Ovary (tissue), 9 donors: Measurements from ENCODE around the gene TMEM198. TPM values are rescaled to one million over a fixed set of nuclear protein-coding genes. Genes with fewer than 3 reads are reported as not detected.

Source experiments
- DNase-seq, 5 donors: peaks; one replicate each; pipeline ENCODE4 v3.0.0-alpha.2; 2019 to 2020
- H3K27ac ChIP-seq, 2 donors: fragments of 200-600 bp; one replicate each; pipeline versions ENCODE4 v1.5.1 to v1.8.0; 2019 to 2022
- H3K27me3 ChIP-seq: fragments of 200-600 bp; one replicate; pipeline ENCODE4 v1.8.0; 2022
- H3K36me3 ChIP-seq: fragments of 200-600 bp; sonication (generic); one replicate; pipeline ENCODE4 v1.5.1; 2019
- H3K4me1 ChIP-seq: one replicate; pipeline ENCODE4 v1.8.1; 2013; ENCODE audit warnings: mild to moderate bottlenecking, moderate library complexity; ENCODE audit not compliant: insufficient read depth
- H3K4me3 ChIP-seq: fragments of 200-600 bp; sonication (generic); one replicate; pipeline ENCODE4 v1.5.1; 2017
- H3K9me3 ChIP-seq, 2 donors: fragments of 200-600 bp in 1 of 2; sonication (generic) in 1 of 2; one replicate each; pipeline versions ENCODE4 v1.5.1 to v1.8.1; 2013 to 2019; ENCODE audit warnings: mild to moderate bottlenecking in 1 of 2, moderate library complexity in 1 of 2
- EP300 ChIP-seq: sonication (generic); formaldehyde crosslinking; IDR thresholded peaks from one replicate; pipeline ENCODE4 v1.6.1; 2017; ENCODE audit warnings: antibody characterized with exemption
- POLR2A ChIP-seq: fragments of 450-650 bp; IDR thresholded peaks from one replicate; pipeline ENCODE4 v1.6.1; 2017; ENCODE audit warnings: antibody characterized with exemption, mild to moderate bottlenecking, moderate library complexity
- WGBS, 3 donors: extraction: QIAGEN DNeasy Blood & Tissue Kit in 1 of 3; methylation state at CpG; one replicate each; pipeline versions ENCODE4 v1.1.5 to v1.1.7; 2013 to 2017; 5-methylcytosine and 5-hydroxymethylcytosine counted together
- intact Hi-C, 4 donors: fragments of 100-400 bp; cut with DNase I; formaldehyde crosslinking; loops; one replicate each; pipeline versions ENCODE4 v1.11.0 to v1.15.1; 2022 to 2023
- polyA plus RNA-seq, 2 donors: library from polyadenylated mRNA; stranded (reverse); fragments of 200-250 nt in 1 of 2; fragments of 350-450 nt in 1 of 2; fragmentation: Illumina TruSeq in 1 of 2; extraction: RNeasy Lipid Tissue Mini Kit (QIAGEN cat#74804) in 1 of 2; gene quantifications; one replicate each; pipeline ENCODE4 v1.2.3, GENCODE V29; 2013 to 2014
- total RNA-seq, 7 donors: library from RNA; depleted of rRNA in 2 of 7; stranded (reverse); fragments of >200 nt in 2 of 7; fragmentation: NEBNext Ultra II Directional in 3 of 7; extraction: Animal tissue kit (Norgen Biotek cat#: 25700) in 3 of 7; gene quantifications; one replicate each; pipeline versions ENCODE4 v1.1.0 to v1.2.4, GENCODE V29; 2016 to 2023
- TF ChIP-seq, protein P1 (sequence below), 3 donors: fragments of 450-650 bp in 2 of 3; fragments of 200-600 bp in 1 of 3; IDR thresholded peaks; one replicate each; pipeline versions ENCODE4 v1.5.1 to v1.8.0; 2016 to 2022; ENCODE audit warnings: antibody characterized with exemption in 3 of 3, mild to moderate bottlenecking in 1 of 3
- donor health status: DM: no; HTN: no; CAD: no; lungs with moderate emphysema.
- donor health status: DM: no; HTN: no; CAD: no.
- donor health status: Bipolar disorder and iron deficiency.
- donor health status: DM: yes; HTN: yes; CAD: no.
- donor health status: DM: no; HTN: no; CAD: no.
- donor health status: DM: yes; HTN: yes; CAD: no.

TMEM198 gene
- total and polyA plus RNA-seq, 9 donors, result 0.62 to 22.7 (median 10.4) TPM

DNA sequence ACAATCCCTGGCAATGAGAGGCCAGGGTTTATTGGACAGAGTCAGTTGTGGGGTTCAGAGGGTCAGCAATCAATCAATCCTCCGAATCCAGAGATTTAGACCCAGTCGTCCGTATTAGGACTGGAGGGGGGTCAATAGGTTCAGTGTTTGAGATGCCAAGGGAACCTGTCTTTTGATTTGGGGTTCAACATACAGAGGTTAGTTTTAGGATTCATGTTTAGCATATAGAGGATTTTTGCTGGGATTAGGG is 44.8 kb upstream of the TMEM198 start:
- TF ChIP-seq, protein P1, sequence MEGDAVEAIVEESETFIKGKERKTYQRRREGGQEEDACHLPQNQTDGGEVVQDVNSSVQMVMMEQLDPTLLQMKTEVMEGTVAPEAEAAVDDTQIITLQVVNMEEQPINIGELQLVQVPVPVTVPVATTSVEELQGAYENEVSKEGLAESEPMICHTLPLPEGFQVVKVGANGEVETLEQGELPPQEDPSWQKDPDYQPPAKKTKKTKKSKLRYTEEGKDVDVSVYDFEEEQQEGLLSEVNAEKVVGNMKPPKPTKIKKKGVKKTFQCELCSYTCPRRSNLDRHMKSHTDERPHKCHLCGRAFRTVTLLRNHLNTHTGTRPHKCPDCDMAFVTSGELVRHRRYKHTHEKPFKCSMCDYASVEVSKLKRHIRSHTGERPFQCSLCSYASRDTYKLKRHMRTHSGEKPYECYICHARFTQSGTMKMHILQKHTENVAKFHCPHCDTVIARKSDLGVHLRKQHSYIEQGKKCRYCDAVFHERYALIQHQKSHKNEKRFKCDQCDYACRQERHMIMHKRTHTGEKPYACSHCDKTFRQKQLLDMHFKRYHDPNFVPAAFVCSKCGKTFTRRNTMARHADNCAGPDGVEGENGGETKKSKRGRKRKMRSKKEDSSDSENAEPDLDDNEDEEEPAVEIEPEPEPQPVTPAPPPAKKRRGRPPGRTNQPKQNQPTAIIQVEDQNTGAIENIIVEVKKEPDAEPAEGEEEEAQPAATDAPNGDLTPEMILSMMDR (IDR thresholded peaks at IDR 0.05), result no peak
- no peak for TF ChIP-seq POLR2A
- TF ChIP-seq EP300, result no peak
- H3K27ac ChIP-seq, result peak overlapping the region; percentile 55 to 80
- H3K27me3 ChIP-seq, result no peaks in the 10 kb centered on the region
- intact Hi-C loops, result no loop called here
- H3K4me1 ChIP-seq, result peaks cover 3% of the 10 kb centered on the region
- H3K36me3 ChIP-seq, result no peaks in the 10 kb centered on the region
- DNase-seq, result no peak
- WGBS, 3 donors, result 0 to 2% (median 0%) methylated on average over 3 of the region's 3 CpGs
- H3K4me3 ChIP-seq, result peak overlapping the region; percentile 87
- H3K9me3 ChIP-seq, result no peaks in the 10 kb centered on the region

DNA sequence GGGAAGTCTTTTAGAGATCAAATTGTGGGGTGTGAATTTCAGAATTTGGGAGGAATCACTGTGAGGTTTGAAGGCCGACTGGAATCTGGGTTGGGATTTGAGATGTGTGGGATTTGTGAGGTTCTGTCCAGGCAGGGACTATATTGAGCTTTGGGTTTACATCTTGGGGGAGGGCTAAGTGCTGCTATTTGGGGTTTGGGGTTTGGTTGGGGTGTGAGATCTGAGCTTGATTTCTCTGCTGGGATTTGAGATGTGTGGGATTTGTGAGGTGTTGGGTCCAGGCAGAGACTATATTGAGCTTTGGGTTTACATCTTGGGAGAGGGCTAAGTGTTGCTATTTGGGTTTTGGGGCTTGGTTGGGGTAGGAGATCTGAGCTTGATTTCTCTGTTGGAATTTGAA is 44.3 kb upstream of the TMEM198 start:
- intact Hi-C loops, result no loop called here
- Histone ChIP-seq H3K4me3 (peak overlapping the region; percentile 87), H3K27ac (no peak overlapping the region), H3K4me1 (peaks cover 3% of the 10 kb centered on the region), H3K27me3 (no peaks in the 10 kb centered on the region), H3K9me3 (no peaks in the 10 kb centered on the region), H3K36me3 (no peaks in the 10 kb centered on the region)
- WGBS, 3 donors, result 29 to 33% (median 31%) methylated on average over 1 of the region's 1 CpG
- no peak for DNase-seq
- no peak for TF ChIP-seq EP300
- TF ChIP-seq, protein P1 (IDR thresholded peaks at IDR 0.05), result no peak
- no peak for TF ChIP-seq POLR2A

DNA sequence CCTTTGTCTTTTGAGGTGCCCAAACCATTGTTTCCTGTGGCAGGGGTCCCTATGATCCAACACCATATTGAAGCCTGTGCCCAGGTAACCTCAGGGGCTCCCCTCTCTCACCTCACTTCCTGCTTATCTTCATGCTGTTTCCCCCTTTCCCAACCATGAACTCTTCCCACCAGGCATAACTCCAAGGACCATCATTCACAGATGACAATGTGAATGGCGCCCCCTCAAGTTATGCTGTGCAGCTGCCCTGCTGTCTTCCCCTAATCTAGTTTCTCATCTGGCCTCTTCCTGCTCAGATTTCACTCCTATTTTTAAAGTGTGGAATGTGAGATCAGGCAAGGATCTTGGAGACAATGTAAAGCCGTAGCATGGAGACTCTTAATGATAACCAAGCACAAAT is 43.7 kb upstream of the TMEM198 start:
- DNase-seq, result no peak
- Histone ChIP-seq H3K27ac (no peak overlapping the region), H3K9me3 (no peaks in the 10 kb centered on the region), H3K4me3 (no peak overlapping the region), H3K4me1 (peaks cover 3% of the 10 kb centered on the region), H3K36me3 (no peaks in the 10 kb centered on the region), H3K27me3 (no peaks in the 10 kb centered on the region)
- intact Hi-C loops, result no loop called here
- WGBS, 3 donors, result 86 to 94% (median 89%) methylated on average over 2 of the region's 2 CpGs
- TF ChIP-seq POLR2A, result no peak
- TF ChIP-seq EP300, result no peak
- TF ChIP-seq, protein P1 (IDR thresholded peaks at IDR 0.05), result no peak

DNA sequence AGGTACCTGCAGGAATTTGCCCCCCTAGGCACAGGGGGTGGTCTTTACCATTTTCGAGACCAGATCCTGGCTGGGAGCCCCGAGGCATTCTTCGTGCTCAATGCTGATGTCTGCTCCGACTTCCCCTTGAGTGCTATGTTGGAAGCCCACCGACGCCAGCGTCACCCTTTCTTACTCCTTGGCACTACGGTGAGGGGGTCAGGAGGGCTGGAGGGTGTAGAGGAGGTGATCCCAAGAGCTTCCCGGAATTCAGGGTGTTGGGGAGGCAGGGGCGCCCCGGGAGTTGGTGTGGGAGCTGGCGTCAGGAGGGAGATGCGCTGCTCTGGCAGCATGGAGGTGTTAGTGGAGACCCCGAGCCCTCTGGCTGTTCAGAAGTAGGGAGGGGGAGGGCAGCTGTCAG is 42.0 kb upstream of the TMEM198 start:
- DNase-seq, result no peak

More for the DNA sequence above, 42.0 kb upstream of the TMEM198 start:
- TF ChIP-seq, protein P1 (IDR thresholded peaks at IDR 0.05), result no peak
- TF ChIP-seq EP300, result no peak
- no peak for TF ChIP-seq POLR2A
- Histone ChIP-seq H3K27ac (no peak overlapping the region), H3K9me3 (no peaks in the 10 kb centered on the region), H3K4me1 (peaks cover 3% of the 10 kb centered on the region), H3K4me3 (no peak overlapping the region), H3K27me3 (no peaks in the 10 kb centered on the region), H3K36me3 (no peaks in the 10 kb centered on the region)
- WGBS, 3 donors, result 89 to 90% (median 90%) methylated on average over 14 of the region's 14 CpGs
- intact Hi-C loops, result no loop called here
